ENCODE measurements around the gene CNOT10.

Gene CNOT10

GRCh38 chr3:32820430-32820829, 135.4 kb downstream of the CNOT10 start:
- DNase-seq = no peak

GRCh38 chr3:32820971-32821685, 136.1 kb downstream of the CNOT10 start:
- DNase-seq = no peak

GRCh38 chr3:32821686-32822296, 136.8 kb downstream of the CNOT10 start:
- no peak for DNase-seq

GRCh38 chr3:32822609-32823498, 137.9 kb downstream of the CNOT10 start:
- peak; percentile 42 for DNase-seq

Measured in GF-D8 (cell line).